Posterior cingulate gyrus (tissue), 11 donors: ENCODE data around the gene RIMKLA.

Source experiments
- DNase-seq, 10 donors: peaks; one replicate each; pipeline versions ENCODE4 v3.0.0 to v3.0.0-alpha.2; 2020 to 2021; ENCODE audit warnings: mixed read lengths in 3 of 10
- intact Hi-C: fragments of 100-400 bp; cut with DNase I; formaldehyde crosslinking; loops from one replicate; pipeline ENCODE4 v1.15.1; 2023

RIMKLA gene

DNA sequence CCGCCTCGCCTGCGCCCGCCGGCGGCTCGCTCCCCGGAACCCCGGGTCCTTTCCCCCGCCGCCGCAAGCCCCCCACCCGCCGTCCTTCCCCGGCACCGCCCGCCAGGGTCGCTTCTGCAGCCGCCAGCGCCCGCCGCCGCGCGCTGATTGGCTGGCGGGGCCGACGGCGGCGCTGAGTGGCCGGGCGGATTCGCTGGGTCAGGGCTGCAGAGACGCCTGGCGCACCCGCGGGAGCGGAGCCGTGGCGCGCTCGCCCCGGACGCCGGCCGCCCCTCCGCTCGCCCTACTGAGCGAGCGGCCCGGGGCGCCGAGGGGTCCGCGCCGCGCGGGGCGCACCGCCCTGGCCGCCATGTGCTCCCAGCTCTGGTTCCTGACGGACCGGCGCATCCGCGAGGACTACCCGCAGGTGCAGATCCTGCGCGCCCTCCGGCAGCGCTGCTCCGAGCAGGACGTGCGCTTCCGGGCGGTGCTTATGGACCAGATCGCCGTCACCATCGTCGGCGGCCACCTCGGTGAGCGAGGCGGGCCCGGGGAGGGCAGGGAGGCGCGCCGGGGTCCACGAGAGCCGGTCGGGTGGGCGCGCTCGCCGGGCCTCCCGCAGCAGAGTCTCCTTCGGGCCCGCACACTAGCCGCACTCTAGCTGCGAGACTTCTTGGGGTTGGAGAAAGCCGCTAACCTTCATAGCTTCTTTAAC, at the start of gene RIMKLA:
RIMKLA (plus strand) TSS at position 207 of the 694 bp plus-strand sequence; CDS start at position 350, 143 bp downstream.
- peak; percentile 22 to 96 (median 74) for DNase-seq
- intact Hi-C loops = loop anchor here (10.0 kb wide), 1 partner anchor 74 kb away; the partner anchor contains the start of genes PPCS and ZMYND12

GRCh38 chr1:42332877-42333276, 47.7 kb upstream of the RIMKLA start:
- intact Hi-C loops = loop anchor here (10.0 kb wide), 3 partner anchors 68 to 352 kb away; partner anchors contain the start of gene YBX1
- DNase-seq = no peak

- intact Hi-C loops = loop anchor here (2.0 to 10.0 kb wide), 4 partner anchors 69 to 351 kb away; partner anchors contain the start of gene YBX1
- no peak for DNase-seq
These were observed 46.8 kb upstream of the RIMKLA start for GRCh38 chr1:42333662-42334239.

DNA sequence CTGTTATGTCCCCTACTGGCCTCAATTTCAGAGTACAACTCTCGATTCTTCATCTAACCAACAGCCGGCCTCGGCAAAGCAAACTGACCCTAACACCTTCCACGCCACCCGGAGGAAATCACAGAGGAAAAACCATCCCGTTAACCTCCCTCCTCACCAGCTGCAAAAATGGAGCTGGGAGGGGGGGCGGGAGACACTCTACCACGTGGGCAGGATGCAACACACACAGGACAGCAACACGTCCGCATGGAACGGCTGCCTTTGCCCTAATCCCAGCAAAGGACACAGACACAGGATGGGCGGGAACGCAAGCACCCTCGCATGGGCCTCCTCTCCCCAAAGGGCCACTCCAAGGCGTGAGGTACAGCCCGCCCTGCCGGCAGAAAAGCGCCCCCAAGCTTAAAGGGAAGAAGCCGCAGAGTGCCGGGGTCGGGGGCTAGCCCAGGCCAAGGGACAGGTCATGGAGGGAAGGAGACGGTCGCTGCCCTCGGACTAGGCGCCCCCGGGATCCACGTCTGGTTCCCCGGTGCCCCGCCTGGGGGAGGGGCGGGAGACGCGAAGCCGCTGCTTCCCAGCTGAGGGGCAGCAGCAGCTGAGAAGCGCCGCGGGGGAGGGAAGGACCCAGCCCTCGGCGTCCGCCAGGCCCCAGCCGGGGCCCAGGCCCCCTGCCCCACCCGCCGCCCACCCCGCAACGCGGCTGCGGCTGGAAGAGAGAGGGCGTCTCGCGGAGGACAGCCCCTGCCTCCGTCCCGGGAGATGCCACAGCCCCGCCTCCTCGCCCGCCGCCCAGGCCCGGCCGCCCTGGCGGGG, 46.1 kb upstream of the RIMKLA start:
- intact Hi-C loops = loop anchor here (2.0 to 10.0 kb wide), 4 partner anchors 70 to 350 kb away; partner anchors contain the start of gene YBX1
- peak in 8 of 10 donors; percentile 18 to 88 (median 49) for DNase-seq

- peak; percentile 87 to 98 (median 91) for DNase-seq
- intact Hi-C loops = loop anchor here (2.0 to 10.0 kb wide), 4 partner anchors 70 to 350 kb away; partner anchors contain the start of gene YBX1
These were observed 45.4 kb upstream of the RIMKLA start, which contains the start of gene FOXJ3 for GRCh38 chr1:42335050-42335808. FOXJ3 (minus strand) TSS chr1:42335235; CDS start chr1:42311093, 24,142 bp downstream.

DNA sequence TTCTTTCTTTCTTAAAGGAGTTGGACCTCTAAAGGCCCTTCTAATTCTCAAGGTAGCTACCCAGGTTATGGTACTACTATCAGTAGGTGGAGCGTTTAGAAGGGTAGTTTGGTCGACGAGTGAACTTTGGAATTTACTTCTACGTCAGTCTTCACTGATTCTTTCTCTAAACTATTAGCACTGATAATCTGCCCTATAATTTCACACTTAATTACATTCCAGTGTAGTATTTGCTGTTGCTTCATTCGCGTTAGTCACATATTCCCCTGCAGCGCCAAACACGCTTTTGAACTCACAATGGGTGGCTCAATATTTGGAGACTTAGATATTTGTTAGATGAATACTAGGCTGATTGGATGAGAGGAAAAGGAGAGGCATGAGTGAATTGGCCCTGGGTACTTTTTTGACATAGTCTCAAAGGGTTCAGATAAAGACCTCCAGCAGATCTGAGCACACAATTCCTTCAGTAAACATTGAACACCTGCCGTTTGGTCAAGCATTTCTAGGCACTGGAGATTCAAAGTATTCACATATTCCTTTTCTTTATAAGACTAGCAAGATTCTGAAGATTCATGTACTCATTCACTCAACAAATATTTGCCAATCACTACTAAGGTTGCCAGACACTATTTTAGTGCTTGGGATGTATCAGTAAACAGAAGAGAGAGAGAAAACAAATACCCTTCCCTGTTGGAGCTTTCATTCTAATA, 44.6 kb upstream of the RIMKLA start:
- intact Hi-C loops = loop anchor here (2.0 to 10.0 kb wide), 4 partner anchors 71 to 349 kb away; partner anchors contain the start of gene YBX1
- no peak for DNase-seq

DNA sequence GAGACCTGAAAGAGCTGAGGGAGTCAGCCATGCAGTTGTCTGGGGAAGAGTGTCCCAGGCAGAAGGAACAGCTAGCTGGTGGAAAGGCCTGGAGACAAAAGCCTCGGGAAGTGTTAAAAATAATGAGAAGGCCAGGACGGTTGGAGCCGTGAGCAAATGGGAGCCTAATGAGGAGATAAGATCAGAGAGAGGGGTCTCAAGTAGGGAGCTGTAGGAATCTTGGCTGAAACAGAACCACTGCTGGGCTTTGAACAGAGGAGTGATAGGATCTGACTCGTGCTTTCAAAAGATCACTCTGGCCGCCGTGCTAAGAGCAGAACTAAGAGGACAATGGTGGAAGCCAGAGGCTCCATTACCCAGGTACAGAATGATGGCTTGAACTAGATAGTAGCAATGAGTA, 43.6 kb upstream of the RIMKLA start:
- intact Hi-C loops = loop anchor here (10.0 kb wide), 3 partner anchors 72 to 348 kb away; partner anchors contain the start of gene YBX1
- DNase-seq = no peak

- intact Hi-C loops = loop anchor here (5.0 to 10.0 kb wide), 2 partner anchors 117 to 405 kb away; partner anchors contain the start of genes CLDN19, PPCS and ZMYND12
- no peak for DNase-seq
These were observed 40.5 kb upstream of the RIMKLA start for GRCh38 chr1:42340093-42340492.

DNA sequence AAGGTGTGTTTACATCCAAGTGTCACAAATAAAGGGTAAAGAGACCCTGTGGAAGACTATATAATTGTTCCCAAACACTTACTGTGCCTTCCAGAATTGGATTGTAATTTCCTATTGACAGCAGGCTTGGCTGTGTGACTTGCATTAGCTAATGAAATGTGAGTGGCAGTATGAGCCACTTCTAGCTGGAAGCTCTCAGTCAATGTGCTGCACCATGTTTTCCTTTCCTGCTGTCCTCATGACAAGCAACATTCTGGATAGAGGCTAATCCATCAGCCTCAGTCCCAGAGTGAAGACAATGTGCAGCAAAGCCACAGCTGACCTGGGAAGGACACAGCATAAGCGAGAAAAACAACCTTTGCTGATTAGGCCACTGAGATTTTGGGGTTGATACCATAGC, 39.7 kb upstream of the RIMKLA start:
- intact Hi-C loops = loop anchor here (5.0 to 10.0 kb wide), 2 partner anchors 116 to 404 kb away; partner anchors contain the start of genes CLDN19, PPCS and ZMYND12
- no peak for DNase-seq

- no peak for DNase-seq
- intact Hi-C loops = loop anchor here (5.0 to 10.0 kb wide), 2 partner anchors 114 to 402 kb away; partner anchors contain the start of genes CLDN19, PPCS and ZMYND12
These were observed 37.5 kb upstream of the RIMKLA start for GRCh38 chr1:42343049-42343448.

GRCh38 chr1:42348498-42348897, 32.1 kb upstream of the RIMKLA start:
- intact Hi-C loops = loop anchor here (10.0 kb wide), 1 partner anchor 396 kb away; the partner anchor contains the start of gene CLDN19
- no peak for DNase-seq

DNA sequence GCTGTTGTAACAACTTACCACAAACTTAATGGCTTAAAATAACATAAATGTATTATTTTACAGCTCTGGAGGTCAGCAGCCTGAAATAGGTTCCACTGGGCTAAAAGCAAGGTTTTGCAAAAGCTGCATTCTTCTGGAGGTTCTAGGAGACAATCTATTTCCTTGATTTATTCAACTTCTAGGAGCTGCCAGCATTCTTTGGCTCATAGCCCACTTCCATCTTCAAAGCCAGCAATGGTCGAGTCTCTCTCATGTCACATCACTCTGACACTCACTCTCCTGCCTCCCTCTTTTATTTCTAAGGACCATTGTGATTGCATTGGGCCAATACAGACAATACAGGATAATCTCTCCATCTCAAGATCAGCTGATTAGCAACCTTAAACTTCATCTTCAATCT, 30.5 kb upstream of the RIMKLA start:
- intact Hi-C loops = no loop called here
- no peak for DNase-seq

DNA sequence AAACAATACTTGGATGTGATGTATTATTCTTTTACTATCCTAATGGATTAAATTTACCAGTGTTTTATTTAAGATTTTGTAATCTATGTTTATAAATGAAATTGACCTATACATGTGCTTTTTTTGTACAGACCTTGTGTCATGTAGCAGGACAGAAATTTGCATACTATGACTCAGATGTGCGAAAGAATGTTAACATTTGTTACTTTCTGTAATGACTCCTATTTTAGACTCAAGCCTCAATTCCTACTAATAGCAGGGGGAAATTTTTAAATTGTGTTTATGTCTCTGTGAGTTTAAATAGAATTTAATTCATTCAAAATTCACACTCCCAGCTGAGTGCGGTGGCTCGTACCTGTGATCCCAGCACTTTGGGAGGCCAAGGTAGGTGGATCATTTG, 21.8 kb upstream of the RIMKLA start:
- DNase-seq = no peak
- intact Hi-C loops = no loop called here

DNA sequence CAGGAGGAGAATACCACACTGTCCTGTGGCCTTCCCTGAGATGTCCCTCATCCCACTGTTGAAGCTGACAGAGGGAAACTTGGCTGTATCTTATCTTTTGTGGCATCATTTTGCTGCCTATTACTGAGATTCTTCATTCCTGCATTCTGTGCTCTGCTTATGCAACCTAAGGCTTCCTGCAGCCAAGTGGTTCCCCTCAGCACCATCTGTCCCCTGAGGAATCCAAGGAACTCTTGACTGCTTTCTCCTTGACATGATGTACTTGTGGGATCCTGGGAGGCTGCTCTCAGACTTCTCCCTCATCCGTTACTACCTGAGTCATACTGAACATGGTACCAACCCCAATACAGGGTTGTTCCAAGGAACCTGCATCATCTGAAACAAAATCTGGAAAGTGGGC, 21.1 kb upstream of the RIMKLA start:
- intact Hi-C loops = no loop called here
- DNase-seq = peak in 6 of 10 donors; percentile 14 to 79 (median 39)

GRCh38 chr1:42364089-42364488, 16.5 kb upstream of the RIMKLA start:
- intact Hi-C loops = no loop called here
- DNase-seq = no peak

DNA sequence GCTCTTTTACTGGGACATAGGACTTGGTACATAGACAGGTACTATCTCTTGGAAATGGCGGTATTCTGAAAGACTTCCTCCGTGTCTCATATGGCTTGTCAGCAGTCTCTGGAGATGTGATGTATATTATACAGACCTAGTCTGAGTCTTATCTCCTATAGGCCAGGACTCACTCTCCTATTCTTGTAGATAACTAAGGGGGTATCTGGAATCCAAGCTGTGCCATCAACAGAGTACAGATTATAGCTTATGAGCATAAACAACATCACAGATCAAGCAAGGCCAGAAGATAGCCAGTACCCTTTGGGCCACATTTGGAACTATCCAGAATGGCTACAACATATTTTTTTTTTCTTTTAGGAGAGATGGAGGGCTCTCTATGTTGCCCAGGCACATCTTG, 16.1 kb upstream of the RIMKLA start:
- no peak for DNase-seq
- intact Hi-C loops = no loop called here

- intact Hi-C loops = no loop called here
- DNase-seq = no peak
These were observed 15.5 kb upstream of the RIMKLA start for GRCh38 chr1:42365118-42365517.

DNA sequence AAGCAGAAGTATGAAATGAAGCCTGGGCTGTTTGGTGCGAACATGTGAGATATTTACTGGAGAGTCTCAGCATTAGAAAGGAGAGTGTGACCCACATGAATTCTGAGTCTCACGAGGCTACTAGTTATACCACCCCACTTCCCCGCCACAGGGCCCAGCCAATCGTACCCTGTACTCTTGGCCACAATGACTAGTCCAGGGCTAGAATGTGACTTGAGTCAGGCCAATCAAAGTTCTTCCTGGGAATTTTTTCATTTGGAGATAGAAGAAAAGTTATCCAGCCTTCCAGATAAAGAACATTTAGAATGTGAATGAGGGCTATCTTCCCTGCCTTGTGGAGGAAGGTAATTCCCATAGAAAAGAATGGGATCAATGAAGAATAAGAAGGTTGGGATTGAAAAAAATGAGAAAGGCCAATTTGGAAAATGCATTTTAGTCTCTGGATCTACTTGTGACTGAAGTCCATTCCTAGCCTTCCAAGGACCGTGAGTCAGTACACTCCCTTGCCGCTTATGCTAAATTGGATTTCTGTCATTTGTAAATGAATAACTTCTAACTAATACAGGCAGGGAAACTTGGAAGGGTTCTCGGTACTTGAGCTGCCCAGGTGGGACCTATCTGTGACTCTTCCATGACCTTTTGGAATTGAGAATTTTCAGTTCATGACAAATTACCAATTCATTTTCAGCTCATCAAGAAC, 12.3 kb upstream of the RIMKLA start:
- DNase-seq = no peak
- intact Hi-C loops = no loop called here
